ENCODE results near the gene FCRL6.

The FCRL6 gene

GRCh38 chr1:159830722-159831121, 28.6 kb downstream of the FCRL6 start:
- POLR2A ChIA-PET, result no interaction called here
- H3K36me3 ChIP-seq (ENCODE audit: control insufficient read depth in 2 of 2, insufficient read depth in 1 of 2, low read length in 2 of 2), result no peaks in the 10 kb centered on the region

GRCh38 chr1:159831412-159832141, 29.4 kb downstream of the FCRL6 start:
- Histone ChIP-seq H3K4me3 (ENCODE audit: low read depth, low read length) (no peak overlapping the region), H3K4me1 (ENCODE audit: control insufficient read depth, insufficient read depth, low read length) (no peaks in the 10 kb centered on the region), H3K27ac (ENCODE audit: extremely low read depth, low read depth, low read length) (no peak overlapping the region), H3K9me3 (ENCODE audit: control insufficient read depth, insufficient read depth, low read depth, low read length) (no peaks in the 10 kb centered on the region), H3K36me3 (ENCODE audit: control insufficient read depth in 2 of 2, insufficient read depth in 1 of 2, low read length in 2 of 2) (no peaks in the 10 kb centered on the region)
- CTCF ChIA-PET, result interaction anchor here (0.6 to 4.1 kb wide), 7 partner anchors 20 to 175 kb away, joined by 3 to 24 read pairs (median 5); no protein-coding TSS in a partner anchor
- POLR2A ChIA-PET, result no interaction called here
- TF ChIP-seq ZIC2 (tag by site-specific recombination; IDR thresholded peaks at IDR 0.05), result peak; percentile 99
- TF ChIP-seq SCRT1 (tag by site-specific recombination; IDR thresholded peaks at IDR 0.05; ENCODE audit: borderline replicate concordance), result no peak
- TF ChIP-seq ZNF560 (tag by site-specific recombination; IDR thresholded peaks at IDR 0.05; ENCODE audit: borderline replicate concordance), result no peak
- no peak for TF ChIP-seq ZFP41 (tag by site-specific recombination; IDR thresholded peaks at IDR 0.05; ENCODE audit: borderline replicate concordance)
- peak; percentile 69 for TF ChIP-seq FEZF1 (tag by site-specific recombination; IDR thresholded peaks at IDR 0.05)
- TF ChIP-seq ZNF202 (tag by site-specific recombination; IDR thresholded peaks at IDR 0.05; ENCODE audit: borderline replicate concordance), result no peak
- no peak for TF ChIP-seq ZNF623 (tag by site-specific recombination; IDR thresholded peaks at IDR 0.05)
- no peak for TF ChIP-seq SP3 (tag by site-specific recombination; IDR thresholded peaks at IDR 0.05)
- no peak for TF ChIP-seq ZNF624 (tag by site-specific recombination; IDR thresholded peaks at IDR 0.05)
- TF ChIP-seq ZNF292 (tag by site-specific recombination; IDR thresholded peaks at IDR 0.05; ENCODE audit: borderline replicate concordance, low read depth), result no peak
- TF ChIP-seq OVOL3 (tag by site-specific recombination; IDR thresholded peaks at IDR 0.05), result no peak
- TF ChIP-seq TCF7L2 (IDR thresholded peaks at IDR 0.05; ENCODE audit: borderline replicate concordance, low read depth, low read length), result peak; percentile 49; the same call in 1 of the 2 replicates
- TF ChIP-seq ZNF184 (tag by site-specific recombination; IDR thresholded peaks at IDR 0.05), result no peak
- TF ChIP-seq ZNF26 (tag by site-specific recombination; IDR thresholded peaks at IDR 0.05), result no peak
- TF ChIP-seq SP2 (tag by site-specific recombination; IDR thresholded peaks at IDR 0.05), result no peak
- TF ChIP-seq KLF10 (tag by site-specific recombination; IDR thresholded peaks at IDR 0.05), result no peak
- TF ChIP-seq ZFP69B (tag by site-specific recombination; IDR thresholded peaks at IDR 0.05), result no peak
- no peak for TF ChIP-seq ZBTB6 (tag by site-specific recombination; IDR thresholded peaks at IDR 0.05)
- TF ChIP-seq KLF7 (tag by site-specific recombination; IDR thresholded peaks at IDR 0.05; ENCODE audit: borderline replicate concordance), result no peak
- no peak for TF ChIP-seq KLF16 (tag by site-specific recombination; IDR thresholded peaks at IDR 0.05)
- TF ChIP-seq ZXDB (tag by site-specific recombination; IDR thresholded peaks at IDR 0.05), result no peak
- TF ChIP-seq ZNF629 (tag by site-specific recombination; IDR thresholded peaks at IDR 0.05), result peak; percentile 56
- TF ChIP-seq ZNF18 (tag by site-specific recombination; IDR thresholded peaks at IDR 0.05), result peak; percentile 83
- no peak for TF ChIP-seq ZNF174 (tag by site-specific recombination; IDR thresholded peaks at IDR 0.05)
- TF ChIP-seq ZNF366 (tag by site-specific recombination; conservative IDR thresholded peaks at IDR 0.05), result no peak

More at GRCh38 chr1:159830722-159831121, 28.6 kb downstream of the FCRL6 start:
- Histone ChIP-seq H3K27ac (ENCODE audit: extremely low read depth, low read depth, low read length) (no peak overlapping the region), H3K4me3 (ENCODE audit: low read depth, low read length) (no peak overlapping the region), H3K9me3 (ENCODE audit: control insufficient read depth, insufficient read depth, low read depth, low read length) (no peaks in the 10 kb centered on the region), H3K4me1 (ENCODE audit: control insufficient read depth, insufficient read depth, low read length) (no peaks in the 10 kb centered on the region)
- CTCF ChIA-PET, result interaction anchor here (0.7 to 4.1 kb wide), 5 partner anchors 9 to 176 kb away, joined by 3 to 24 read pairs (median 4); no protein-coding TSS in a partner anchor
- TF ChIP-seq SCRT2 (tag by site-specific recombination; IDR thresholded peaks at IDR 0.05), result no peak
- TF ChIP-seq PBX3 (CRISPR knock-in tag; IDR thresholded peaks at IDR 0.05), result no peak
- no peak for TF ChIP-seq ZNF707 (tag by site-specific recombination; IDR thresholded peaks at IDR 0.05)
- no peak for TF ChIP-seq ZNF830 (tag by site-specific recombination; IDR thresholded peaks at IDR 0.05; ENCODE audit: low read depth)
- TF ChIP-seq ZSCAN23 (tag by site-specific recombination; IDR thresholded peaks at IDR 0.05), result no peak
- no peak for TF ChIP-seq MYNN (tag by site-specific recombination; IDR thresholded peaks at IDR 0.05; ENCODE audit: borderline replicate concordance)
- no peak for TF ChIP-seq PRDM1 (tag by site-specific recombination; IDR thresholded peaks at IDR 0.05)
- TF ChIP-seq ZNF133 (tag by site-specific recombination; IDR thresholded peaks at IDR 0.05), result no peak
- no peak for TF ChIP-seq ZNF658 (tag by site-specific recombination; IDR thresholded peaks at IDR 0.05)
- TF ChIP-seq YY2 (tag by site-specific recombination; IDR thresholded peaks at IDR 0.05), result no peak
- TF ChIP-seq ZNF366 (tag by site-specific recombination; conservative IDR thresholded peaks at IDR 0.05), result no peak
- TF ChIP-seq ZNF324 (tag by site-specific recombination; IDR thresholded peaks at IDR 0.05), result no peak

Measured in HEK293 (cell line).